Caco-2 (cell line): ENCODE measurements around the gene UPP2. TPM values are rescaled to one million over a fixed set of nuclear protein-coding genes. Genes with fewer than 3 reads are reported as not detected.

ENCODE experiments used
- BruUV-seq: library from RNA; stranded (reverse); fragments of 400-500 nt; replicated peaks from 2 replicates; lab custom pipeline; 2021; lab: Mats Ljungman, UMichigan
- CTCF ChIA-PET: fragments of 300-600 bp; sonication (Branson Sonifier 250); formaldehyde crosslinking; loops from one replicate; lab custom pipeline; 2022; ENCODE audit warnings: antibody characterized with exemption; lab: Charles Lee
- POLR2A ChIA-PET: fragments of 300-600 bp; sonication (Branson Sonifier 250); formaldehyde crosslinking; loops from one replicate; lab custom pipeline; 2022; ENCODE audit warnings: antibody characterized with exemption; lab: Charles Lee
- DNase-seq, 2 experiments: peaks; one replicate each; pipeline versions ENCODE4 v3.0.0 to v3.0.0-alpha.2; 2020 to 2022
- H3K27me3 ChIP-seq: replicated peaks from 2 replicates; pipeline ENCODE4 v1.6.0; 2011; ENCODE audit warnings: low read length; ENCODE audit not compliant: control insufficient read depth, insufficient read depth
- H3K36me3 ChIP-seq: 2 replicates; pipeline ENCODE4 v1.5.1; 2011; ENCODE audit warnings: low read length; ENCODE audit not compliant: control insufficient read depth, insufficient read depth
- H3K4me1 ChIP-seq: fragments of 250-450 bp; sonication (Bioruptor Pico); 2 replicates; pipeline ENCODE4 v1.5.1; 2020; ENCODE audit warnings: mild to moderate bottlenecking
- H3K4me3 ChIP-seq: 2 replicates; pipeline ENCODE4 v1.5.1; 2011; ENCODE audit warnings: low read depth, mild to moderate bottlenecking, control low read depth, low read length
- H3K9me3 ChIP-seq: fragments of 250-450 bp; sonication (Bioruptor Pico); 2 replicates; pipeline ENCODE4 v1.5.1; 2020; ENCODE audit warnings: mild to moderate bottlenecking, moderate library complexity
- H3K27ac Mint-ChIP-seq: one replicate; pipeline ENCODE4 v1.8.0; 2022; ENCODE audit warnings: mixed read lengths; ENCODE audit not compliant: unreplicated experiment
- H3K27me3 Mint-ChIP-seq: one replicate; pipeline ENCODE4 v1.8.0; 2022; ENCODE audit warnings: mixed read lengths; ENCODE audit not compliant: insufficient read depth, unreplicated experiment
- H3K36me3 Mint-ChIP-seq: one replicate; pipeline ENCODE4 v1.8.0; 2022; ENCODE audit warnings: mild to moderate bottlenecking, mixed read lengths; ENCODE audit not compliant: insufficient read depth, unreplicated experiment
- H3K4me1 Mint-ChIP-seq: one replicate; pipeline ENCODE4 v1.8.0; 2022; ENCODE audit warnings: low read depth, mixed read lengths; ENCODE audit not compliant: unreplicated experiment
- H3K4me3 Mint-ChIP-seq: one replicate; pipeline ENCODE4 v1.8.0; 2022; ENCODE audit warnings: mild to moderate bottlenecking, moderate library complexity, mixed read lengths; ENCODE audit not compliant: unreplicated experiment
- H3K9me3 Mint-ChIP-seq: one replicate; pipeline ENCODE4 v1.8.0; 2022; ENCODE audit warnings: mixed read lengths; ENCODE audit not compliant: unreplicated experiment
- intact Hi-C: fragments of 100-400 bp; cut with micrococcal nuclease; formaldehyde crosslinking; loops from one replicate; pipeline ENCODE4 v1.10.0; 2022; ENCODE audit not compliant: unreplicated experiment
- total RNA-seq: library from RNA; stranded (reverse); gene quantifications from 2 replicates; pipeline ENCODE4 v1.2.3, GENCODE V29; 2022
- TF ChIP-seq, protein P1 (sequence below), 2 experiments: fragments of 200-600 bp in 1 of 2; IDR thresholded peaks; 1 replicate in 1 of 2; 2 replicates in 1 of 2; pipeline versions ENCODE4 v1.5.1 to v1.8.0; 2011 to 2022; ENCODE audit warnings: antibody characterized with exemption in 1 of 2, control low read depth in 1 of 2, inconsistent platforms in 1 of 2, low read depth in 1 of 2, low read length in 1 of 2, mild to moderate bottlenecking in 1 of 2, moderate library complexity in 1 of 2; ENCODE audit not compliant: insufficient read depth in 1 of 2, severe bottlenecking in 1 of 2, unreplicated experiment in 1 of 2

UPP2 gene
- total RNA-seq, 1 experiment from 2014 or later, result not detected

DNA sequence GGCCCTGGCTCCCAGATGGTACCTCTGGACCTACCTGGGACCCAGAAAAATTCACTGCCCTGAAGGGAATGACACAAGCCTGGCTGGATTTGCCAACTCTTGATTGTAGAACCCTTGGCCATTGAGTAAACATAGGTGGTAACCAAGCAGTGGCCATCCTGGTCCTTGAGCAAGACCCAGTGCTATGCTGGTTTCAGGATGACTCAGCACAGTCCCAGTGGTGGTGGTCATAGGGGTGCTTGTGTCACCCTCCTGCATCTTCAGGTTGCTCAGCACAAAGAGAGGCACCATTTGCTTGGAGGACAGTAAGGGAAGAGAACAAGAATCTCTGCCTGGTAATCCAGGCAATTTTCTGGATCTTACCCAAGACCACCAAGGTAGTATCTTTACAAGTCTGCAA lies 52.9 kb downstream of the UPP2 start:
- peaks cover 9% of the 10 kb centered on the region for H3K4me1 Mint-ChIP-seq
- BruUV-seq, result no TSS peak
- H3K9me3 ChIP-seq, result no peaks in the 10 kb centered on the region
- no peak overlapping the region for H3K4me3 ChIP-seq
- no peak overlapping the region for H3K4me3 Mint-ChIP-seq
- CTCF ChIA-PET, result no interaction called here
- no peaks in the 10 kb centered on the region for H3K36me3 ChIP-seq
- H3K36me3 Mint-ChIP-seq, result peaks cover 7% of the 10 kb centered on the region
- H3K27me3 ChIP-seq, result no peaks in the 10 kb centered on the region
- H3K27me3 Mint-ChIP-seq, result no peaks in the 10 kb centered on the region
- peaks cover 17% of the 10 kb centered on the region for H3K4me1 ChIP-seq
- peaks cover 15% of the 10 kb centered on the region for H3K9me3 Mint-ChIP-seq
- no peak overlapping the region for H3K27ac Mint-ChIP-seq
- DNase-seq, result no peak
- TF ChIP-seq, protein P1, sequence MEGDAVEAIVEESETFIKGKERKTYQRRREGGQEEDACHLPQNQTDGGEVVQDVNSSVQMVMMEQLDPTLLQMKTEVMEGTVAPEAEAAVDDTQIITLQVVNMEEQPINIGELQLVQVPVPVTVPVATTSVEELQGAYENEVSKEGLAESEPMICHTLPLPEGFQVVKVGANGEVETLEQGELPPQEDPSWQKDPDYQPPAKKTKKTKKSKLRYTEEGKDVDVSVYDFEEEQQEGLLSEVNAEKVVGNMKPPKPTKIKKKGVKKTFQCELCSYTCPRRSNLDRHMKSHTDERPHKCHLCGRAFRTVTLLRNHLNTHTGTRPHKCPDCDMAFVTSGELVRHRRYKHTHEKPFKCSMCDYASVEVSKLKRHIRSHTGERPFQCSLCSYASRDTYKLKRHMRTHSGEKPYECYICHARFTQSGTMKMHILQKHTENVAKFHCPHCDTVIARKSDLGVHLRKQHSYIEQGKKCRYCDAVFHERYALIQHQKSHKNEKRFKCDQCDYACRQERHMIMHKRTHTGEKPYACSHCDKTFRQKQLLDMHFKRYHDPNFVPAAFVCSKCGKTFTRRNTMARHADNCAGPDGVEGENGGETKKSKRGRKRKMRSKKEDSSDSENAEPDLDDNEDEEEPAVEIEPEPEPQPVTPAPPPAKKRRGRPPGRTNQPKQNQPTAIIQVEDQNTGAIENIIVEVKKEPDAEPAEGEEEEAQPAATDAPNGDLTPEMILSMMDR (IDR thresholded peaks at IDR 0.05; ENCODE audit: insufficient read depth in 1 of 2, low read depth in 1 of 2, low read length in 1 of 2, severe bottlenecking in 1 of 2, unreplicated experiment in 1 of 2), result no peak
- intact Hi-C loops, result no loop called here
- POLR2A ChIA-PET, result no interaction called here

DNA sequence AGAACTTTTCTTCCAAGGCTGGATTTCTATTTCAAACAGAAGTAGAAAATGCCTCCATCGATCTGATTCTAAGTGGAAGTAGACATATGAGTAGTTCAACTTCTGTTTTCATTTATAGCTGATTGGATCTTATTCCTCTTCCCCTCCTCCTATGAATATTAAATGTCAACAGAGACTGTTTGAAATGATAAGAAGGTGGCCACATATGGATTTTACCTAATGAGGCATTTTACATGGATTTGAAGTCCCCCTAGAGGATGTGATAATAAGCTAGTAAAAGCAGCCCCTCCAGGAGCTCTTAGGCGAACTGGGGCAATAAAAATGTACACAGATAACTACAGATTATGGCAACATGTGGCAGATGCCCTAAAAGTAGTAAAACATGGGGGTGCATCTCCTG lies 71.0 kb downstream of the UPP2 start:
- no peak overlapping the region for H3K27ac Mint-ChIP-seq
- H3K27me3 Mint-ChIP-seq, result no peaks in the 10 kb centered on the region
- POLR2A ChIA-PET, result no interaction called here

DNA sequence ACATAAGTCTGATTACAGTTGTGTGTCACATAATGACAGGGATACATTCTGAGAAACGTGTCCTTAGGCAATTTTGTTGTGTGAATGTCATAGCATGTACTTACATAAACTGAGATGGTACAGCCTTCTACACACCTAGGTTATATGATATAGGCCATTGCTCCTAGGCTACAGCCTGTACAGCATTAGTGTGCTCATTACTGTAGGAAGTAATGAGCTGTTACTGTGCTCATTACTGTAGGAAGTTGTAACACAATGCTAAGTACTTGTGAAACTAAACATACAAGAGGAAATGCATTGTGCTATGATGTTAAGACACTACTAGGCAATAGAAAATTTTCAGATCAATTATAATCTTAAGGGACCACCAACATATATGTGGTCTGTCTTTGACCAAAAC lies 72.8 kb downstream of the UPP2 start:
- no peaks in the 10 kb centered on the region for H3K27me3 Mint-ChIP-seq
- H3K9me3 Mint-ChIP-seq, result no peaks in the 10 kb centered on the region
- H3K36me3 Mint-ChIP-seq, result no peaks in the 10 kb centered on the region
- POLR2A ChIA-PET, result no interaction called here
- peaks cover 4% of the 10 kb centered on the region; the same call in 1 of the 2 replicates for H3K4me1 ChIP-seq
- intact Hi-C loops, result no loop called here
- no peak overlapping the region for H3K27ac Mint-ChIP-seq
- no peak overlapping the region for H3K4me3 Mint-ChIP-seq
- no peaks in the 10 kb centered on the region for H3K36me3 ChIP-seq
- no TSS peak for BruUV-seq
- no peaks in the 10 kb centered on the region for H3K27me3 ChIP-seq
- no peak overlapping the region for H3K4me3 ChIP-seq
- TF ChIP-seq, protein P1 (IDR thresholded peaks at IDR 0.05; ENCODE audit: insufficient read depth in 1 of 2, low read depth in 1 of 2, low read length in 1 of 2, severe bottlenecking in 1 of 2, unreplicated experiment in 1 of 2), result no peak
- no peaks in the 10 kb centered on the region for H3K4me1 Mint-ChIP-seq
- CTCF ChIA-PET, result interaction anchor here (0.6 to 3.4 kb wide), 2 partner anchors 140 to 210 kb away, joined by 5 to 11 read pairs; no protein-coding TSS in a partner anchor
- no peaks in the 10 kb centered on the region for H3K9me3 ChIP-seq
- DNase-seq, result no peak

More for the DNA sequence above, 71.0 kb downstream of the UPP2 start:
- DNase-seq, result no peak
- H3K9me3 Mint-ChIP-seq, result no peaks in the 10 kb centered on the region
- CTCF ChIA-PET, result interaction anchor here (0.6 to 3.4 kb wide), 3 partner anchors 139 to 460 kb away, joined by 3 to 11 read pairs (median 10); no protein-coding TSS in a partner anchor
- no peaks in the 10 kb centered on the region for H3K27me3 ChIP-seq
- no peaks in the 10 kb centered on the region for H3K36me3 ChIP-seq
- intact Hi-C loops, result loop anchor here (2.0 kb wide), 1 partner anchor 138 kb away; no protein-coding TSS in a partner anchor
- H3K4me1 ChIP-seq, result peaks cover 4% of the 10 kb centered on the region; the same call in 1 of the 2 replicates
- no peak overlapping the region for H3K4me3 Mint-ChIP-seq
- no TSS peak for BruUV-seq
- no peak overlapping the region for H3K4me3 ChIP-seq
- H3K4me1 Mint-ChIP-seq, result no peaks in the 10 kb centered on the region
- TF ChIP-seq, protein P1 (IDR thresholded peaks at IDR 0.05; ENCODE audit: insufficient read depth in 1 of 2, low read depth in 1 of 2, low read length in 1 of 2, severe bottlenecking in 1 of 2, unreplicated experiment in 1 of 2), result no peak
- no peaks in the 10 kb centered on the region for H3K9me3 ChIP-seq
- H3K36me3 Mint-ChIP-seq, result no peaks in the 10 kb centered on the region
